Epithelial cell of prostate (primary cell): Measurements from ENCODE around the gene TPP1.

Experiments used
- DNase-seq: peaks from one replicate; pipeline ENCODE4 v3.0.0-alpha.2; 2011; ENCODE audit warnings: low read depth, low spot score
- H3K27ac ChIP-seq: fragments of 450-650 bp; 2 replicates; pipeline ENCODE4 v1.5.1; 2017; ENCODE audit warnings: mild to moderate bottlenecking

TPP1 gene

DNA sequence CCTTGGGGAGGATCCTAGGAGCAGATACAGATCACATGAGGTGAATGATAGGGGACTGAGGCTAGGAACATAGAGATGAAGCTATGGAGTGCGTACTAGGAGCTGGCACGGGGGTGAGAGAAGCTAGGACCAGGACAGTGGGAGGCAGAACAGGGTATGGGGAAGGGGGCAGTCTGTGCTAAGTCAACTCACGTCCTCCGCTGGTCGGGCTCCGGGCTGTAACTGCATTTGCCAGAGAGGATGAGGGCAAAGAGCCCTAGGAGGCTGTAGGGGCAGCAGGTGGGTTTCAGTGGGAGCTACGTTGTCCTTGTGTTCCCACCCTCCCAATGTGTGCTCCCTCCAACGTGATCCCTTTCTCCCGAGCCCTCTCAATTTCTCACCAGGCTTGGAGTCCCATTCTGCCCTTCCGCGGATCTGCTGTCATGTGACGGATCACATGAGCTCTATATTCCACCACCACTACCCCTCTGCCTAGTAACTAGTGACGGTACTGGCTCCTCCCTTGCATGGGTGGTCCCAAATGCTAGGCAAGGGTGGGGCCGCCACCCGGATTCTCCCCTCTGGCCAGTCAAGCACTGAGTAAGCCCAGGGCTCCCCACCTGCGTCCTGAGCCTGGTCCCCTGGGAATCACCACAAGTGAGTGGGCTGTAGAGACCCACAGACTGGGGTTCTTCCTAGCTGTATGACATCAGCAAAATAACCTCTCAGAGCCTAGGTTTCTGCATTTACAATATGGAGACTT is at the start of gene TPP1:
TPP1 (minus strand) TSS at position 419 of the 742 bp plus-strand sequence; CDS start at position 397, 22 bp downstream.
- DNase-seq, result peak; percentile 50
- peak within 1 kb of the TSS; percentile 86 for H3K27ac ChIP-seq

- DNase-seq, result no peak
- H3K27ac ChIP-seq, result no peak overlapping the region
These were observed 48.6 kb upstream of the TPP1 start for GRCh38 chr11:6667733-6668374.

GRCh38 chr11:6666302-6667183 is 47.3 kb upstream of the TPP1 start:
- no peak for DNase-seq
- no peak overlapping the region for H3K27ac ChIP-seq

DNA sequence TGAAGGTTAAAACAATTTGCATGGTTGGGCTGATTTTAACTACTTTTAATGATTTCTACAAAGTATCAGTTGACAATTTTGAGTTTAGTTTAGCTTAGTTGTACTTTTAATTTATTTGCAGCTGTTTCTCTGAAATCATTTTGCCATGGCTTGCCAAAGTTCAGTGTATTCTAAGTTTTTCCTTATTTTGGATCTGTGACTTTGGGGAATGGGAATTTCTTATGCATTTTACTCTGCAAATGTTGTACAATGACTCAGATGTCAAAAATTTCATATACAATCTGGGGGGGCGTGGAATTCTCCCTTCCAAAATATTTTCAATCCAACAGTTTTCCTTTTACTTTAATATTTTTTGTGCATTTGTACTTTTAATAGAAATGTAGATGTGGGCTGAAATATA is 45.3 kb upstream of the TPP1 start:
- no peak for DNase-seq
- H3K27ac ChIP-seq, result no peak overlapping the region

GRCh38 chr11:6663794-6664469 is 44.7 kb upstream of the TPP1 start:
- H3K27ac ChIP-seq, result no peak overlapping the region
- DNase-seq, result no peak

DNA sequence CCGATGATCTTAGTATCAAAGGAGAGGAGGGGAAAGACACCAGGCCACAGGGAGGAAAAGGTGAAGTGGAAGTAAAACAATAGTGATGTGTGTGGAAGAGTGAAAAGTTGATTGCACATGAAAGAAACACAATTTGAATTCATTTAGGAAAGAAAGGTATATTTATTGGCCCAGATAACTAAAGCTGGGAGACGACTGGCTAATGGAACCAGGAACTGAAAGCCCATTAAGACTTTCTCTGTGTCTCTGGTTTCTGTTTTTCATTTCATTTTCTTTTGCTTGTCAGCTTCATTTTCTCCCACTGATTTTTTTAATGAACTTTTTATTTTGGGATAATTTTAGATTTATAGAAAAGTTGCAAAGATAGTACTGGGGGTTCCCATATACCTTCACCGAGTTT is 41.5 kb upstream of the TPP1 start:
- no peak for DNase-seq
- no peak overlapping the region for H3K27ac ChIP-seq

- no peak for DNase-seq
- no peak overlapping the region for H3K27ac ChIP-seq
These were observed 39.4 kb upstream of the TPP1 start for GRCh38 chr11:6658647-6659046.

DNA sequence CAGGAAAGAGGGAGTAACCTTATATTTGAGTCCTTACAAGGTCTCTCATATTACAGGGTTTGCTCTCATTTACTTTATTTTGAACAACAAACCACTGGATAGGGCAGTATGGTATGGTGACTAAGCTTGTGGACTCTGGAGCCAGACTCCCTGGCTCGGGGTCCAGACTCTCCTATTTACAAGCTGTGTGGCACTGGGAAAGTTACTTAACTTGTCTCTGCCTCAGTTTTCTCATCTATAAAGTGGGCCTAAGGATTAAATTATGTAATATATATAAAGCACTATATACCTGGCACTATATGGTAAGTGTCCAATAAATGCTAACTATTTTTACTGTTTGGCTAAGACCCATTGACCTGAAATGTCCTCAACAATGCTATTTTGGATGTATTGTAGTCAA is 38.1 kb upstream of the TPP1 start:
- DNase-seq, result no peak

DNA sequence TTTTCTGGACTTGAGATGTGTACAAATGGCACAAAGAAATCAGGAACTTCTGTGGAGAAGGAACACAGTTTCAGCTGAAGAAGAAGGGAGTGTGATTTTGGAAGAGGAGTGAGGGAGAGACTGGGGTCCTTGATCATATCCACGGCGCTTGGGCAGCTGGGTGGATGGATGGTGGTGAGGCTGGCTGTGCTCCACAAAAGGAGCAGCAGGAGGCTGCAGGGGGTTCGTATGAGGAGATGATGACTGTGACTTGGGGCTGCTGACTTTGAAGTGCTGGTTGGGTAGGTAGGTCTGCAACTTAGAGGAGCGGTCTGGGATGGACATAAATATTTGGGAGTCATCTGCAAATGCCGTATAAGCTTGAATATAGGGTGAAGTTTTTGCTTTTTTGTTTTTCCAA is 37.7 kb upstream of the TPP1 start:
- no peak overlapping the region for H3K27ac ChIP-seq
- no peak for DNase-seq

More for the DNA sequence above, 38.1 kb upstream of the TPP1 start:
- H3K27ac ChIP-seq, result no peak overlapping the region

- H3K27ac ChIP-seq, result no peak overlapping the region
- no peak for DNase-seq
These were observed 37.3 kb upstream of the TPP1 start for GRCh38 chr11:6656584-6656915.

GRCh38 chr11:6655790-6656583 is 36.8 kb upstream of the TPP1 start, which contains the start of gene DCHS1:
Gene DCHS1 (minus strand): TSS chr11:6655809. CDS start chr11:6641613, 14,196 bp downstream.
- no peak for DNase-seq

GRCh38 chr11:6655020-6655789 is 36.0 kb upstream of the TPP1 start:
- DNase-seq, result no peak
- H3K27ac ChIP-seq, result no peak overlapping the region

More at GRCh38 chr11:6655790-6656583, 36.8 kb upstream of the TPP1 start, which contains the start of gene DCHS1:
- no peak within 1 kb of the TSS for H3K27ac ChIP-seq

- no peak overlapping the region for H3K27ac ChIP-seq
- DNase-seq, result no peak
These were observed 35.2 kb upstream of the TPP1 start for GRCh38 chr11:6654281-6655019.

DNA sequence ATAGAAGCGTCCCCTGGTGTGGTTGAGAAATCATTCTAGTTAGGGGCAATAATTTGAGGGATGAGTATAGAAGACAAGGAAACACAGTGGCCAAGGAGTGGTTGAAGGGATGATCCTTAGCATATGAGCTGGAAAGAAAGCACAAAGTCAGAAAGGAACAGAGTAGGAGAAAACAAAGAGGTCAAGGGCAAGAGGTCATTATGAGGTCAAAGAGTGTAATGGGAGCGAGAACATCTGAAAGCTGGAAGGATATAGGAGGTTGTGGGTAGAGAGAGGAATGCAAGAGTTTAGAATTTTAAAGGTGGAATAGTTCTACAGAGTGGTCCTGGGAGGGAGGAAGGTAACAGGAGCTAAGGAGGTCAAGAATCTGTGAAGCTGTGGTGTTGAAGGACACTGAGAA is 34.4 kb upstream of the TPP1 start:
- DNase-seq, result no peak
- H3K27ac ChIP-seq, result no peak overlapping the region

- H3K27ac ChIP-seq, result no peak overlapping the region
- DNase-seq, result no peak
These were observed 33.9 kb upstream of the TPP1 start for GRCh38 chr11:6653097-6653496.

- H3K27ac ChIP-seq, result no peak overlapping the region
- no peak for DNase-seq
These were observed 33.0 kb upstream of the TPP1 start for GRCh38 chr11:6652182-6652581.

DNA sequence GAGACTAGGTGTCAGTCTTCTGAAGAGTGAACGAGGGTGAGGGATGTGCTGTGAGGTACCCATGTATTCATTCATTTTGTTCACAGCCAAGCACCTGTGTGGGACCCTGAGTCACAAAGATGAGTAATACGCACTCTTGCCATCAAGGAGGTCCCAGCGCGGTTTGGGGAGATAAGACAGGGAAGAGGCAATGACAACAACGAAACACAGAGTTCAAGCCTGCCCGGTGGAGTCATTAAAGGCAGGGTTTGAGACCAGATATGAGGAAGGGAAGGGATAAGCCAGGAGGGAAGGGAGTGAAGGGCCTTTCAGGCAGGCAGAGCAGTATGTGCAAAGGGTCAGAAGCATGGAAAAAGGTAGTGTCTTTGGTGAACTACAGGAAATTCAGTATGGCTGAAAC is 31.8 kb upstream of the TPP1 start:
- no peak for DNase-seq
- no peak overlapping the region for H3K27ac ChIP-seq

GRCh38 chr11:6650104-6650503 is 30.9 kb upstream of the TPP1 start:
- no peak for DNase-seq
- H3K27ac ChIP-seq, result no peak overlapping the region
